ENCODE measurements around the gene IGSF21. TPM values are rescaled to one million over a fixed set of nuclear protein-coding genes. Genes with fewer than 3 reads are reported as not detected.

The IGSF21 gene
- total RNA-seq, 4 donors from 2014 or later = 1.2 to 19.1 (median 1.9) TPM; not detected in 1

DNA sequence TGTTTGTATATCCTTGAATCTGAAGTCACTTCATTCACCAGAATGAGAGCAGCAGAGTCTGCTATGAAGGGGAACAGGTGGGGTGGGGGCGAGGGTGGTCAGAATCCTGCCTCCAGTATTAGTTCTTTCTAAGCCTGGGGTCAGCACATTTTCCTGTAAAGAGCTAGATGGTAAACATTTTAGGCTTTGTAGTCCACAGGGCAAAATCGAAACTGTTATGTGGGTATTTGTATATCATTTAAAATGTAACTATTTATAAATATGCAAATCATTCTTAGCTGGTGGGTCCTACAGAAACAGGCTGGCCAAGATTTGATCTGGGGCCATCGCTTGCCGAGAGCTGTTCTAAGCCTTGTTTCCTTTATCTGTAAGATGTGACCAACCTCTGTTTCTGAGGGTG lies 96.0 kb downstream of the IGSF21 start:
- TF ChIP-seq, protein P1, sequence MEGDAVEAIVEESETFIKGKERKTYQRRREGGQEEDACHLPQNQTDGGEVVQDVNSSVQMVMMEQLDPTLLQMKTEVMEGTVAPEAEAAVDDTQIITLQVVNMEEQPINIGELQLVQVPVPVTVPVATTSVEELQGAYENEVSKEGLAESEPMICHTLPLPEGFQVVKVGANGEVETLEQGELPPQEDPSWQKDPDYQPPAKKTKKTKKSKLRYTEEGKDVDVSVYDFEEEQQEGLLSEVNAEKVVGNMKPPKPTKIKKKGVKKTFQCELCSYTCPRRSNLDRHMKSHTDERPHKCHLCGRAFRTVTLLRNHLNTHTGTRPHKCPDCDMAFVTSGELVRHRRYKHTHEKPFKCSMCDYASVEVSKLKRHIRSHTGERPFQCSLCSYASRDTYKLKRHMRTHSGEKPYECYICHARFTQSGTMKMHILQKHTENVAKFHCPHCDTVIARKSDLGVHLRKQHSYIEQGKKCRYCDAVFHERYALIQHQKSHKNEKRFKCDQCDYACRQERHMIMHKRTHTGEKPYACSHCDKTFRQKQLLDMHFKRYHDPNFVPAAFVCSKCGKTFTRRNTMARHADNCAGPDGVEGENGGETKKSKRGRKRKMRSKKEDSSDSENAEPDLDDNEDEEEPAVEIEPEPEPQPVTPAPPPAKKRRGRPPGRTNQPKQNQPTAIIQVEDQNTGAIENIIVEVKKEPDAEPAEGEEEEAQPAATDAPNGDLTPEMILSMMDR (IDR thresholded peaks at IDR 0.05) = no peak
- no peak for TF ChIP-seq POLR2A (IDR thresholded peaks at IDR 0.05)
- H3K9me3 ChIP-seq = no peaks in the 10 kb centered on the region
- DNase-seq = no peak
- intact Hi-C loops (cut with DNase I; ENCODE audit: low total_unique reads) = no loop called here
- H3K4me3 ChIP-seq = no peak overlapping the region
- no peaks in the 10 kb centered on the region for H3K36me3 ChIP-seq
- no peaks in the 10 kb centered on the region for H3K27me3 ChIP-seq
- no peak overlapping the region for H3K27ac ChIP-seq
- no peaks in the 10 kb centered on the region for H3K4me1 ChIP-seq

DNA sequence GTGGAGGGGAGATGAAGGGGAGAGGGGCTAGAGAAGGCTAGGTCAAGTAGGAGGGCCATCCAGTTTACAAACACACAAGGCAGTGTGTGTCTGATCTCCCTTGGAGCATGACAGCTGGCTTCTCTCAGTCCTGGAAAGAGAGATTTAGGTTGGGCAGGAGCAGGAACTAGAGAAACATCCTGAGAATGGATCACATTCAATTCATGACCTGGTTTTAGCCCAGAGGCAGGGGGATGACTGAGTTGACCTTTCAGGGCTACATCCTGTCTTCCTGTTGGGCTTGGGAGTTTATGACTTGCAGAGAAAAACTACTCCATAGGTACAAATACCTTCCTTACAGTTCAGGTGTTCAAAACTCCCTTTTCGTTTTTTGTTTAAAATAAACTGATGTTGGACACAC lies 97.0 kb downstream of the IGSF21 start:
- H3K27me3 ChIP-seq = no peaks in the 10 kb centered on the region
- no peaks in the 10 kb centered on the region for H3K36me3 ChIP-seq
- H3K4me3 ChIP-seq = no peak overlapping the region
- TF ChIP-seq, protein P1 (IDR thresholded peaks at IDR 0.05) = no peak
- TF ChIP-seq POLR2A (IDR thresholded peaks at IDR 0.05) = no peak
- no peak overlapping the region for H3K27ac ChIP-seq
- no peak for DNase-seq
- intact Hi-C loops (cut with DNase I; ENCODE audit: low total_unique reads) = no loop called here
- no peaks in the 10 kb centered on the region for H3K9me3 ChIP-seq
- H3K4me1 ChIP-seq = no peaks in the 10 kb centered on the region

DNA sequence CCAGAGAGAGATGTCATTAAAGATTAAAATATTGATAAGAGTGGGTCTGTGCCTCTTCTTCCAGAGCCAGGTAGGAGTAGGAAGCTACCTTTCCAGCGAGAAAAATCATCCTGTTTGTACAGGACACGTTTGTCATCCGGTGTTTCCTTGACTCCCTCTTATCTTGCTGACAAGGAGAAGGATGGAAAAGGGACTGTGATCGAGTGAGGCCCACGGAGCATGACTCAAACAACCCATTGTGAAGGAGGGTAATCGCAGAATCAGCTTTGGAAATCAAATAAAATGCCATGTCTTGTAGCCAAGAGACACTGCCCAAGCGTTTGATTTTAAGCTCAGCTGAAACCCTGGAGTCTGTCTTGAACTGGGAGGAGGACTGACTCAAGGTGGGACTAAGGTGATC lies 97.7 kb downstream of the IGSF21 start:
- Histone ChIP-seq H3K27me3 (no peaks in the 10 kb centered on the region), H3K36me3 (no peaks in the 10 kb centered on the region), H3K4me1 (no peaks in the 10 kb centered on the region), H3K9me3 (no peaks in the 10 kb centered on the region), H3K4me3 (no peak overlapping the region), H3K27ac (no peak overlapping the region)
- TF ChIP-seq, protein P1 (IDR thresholded peaks at IDR 0.05) = no peak
- intact Hi-C loops (cut with DNase I; ENCODE audit: low total_unique reads) = no loop called here
- DNase-seq = no peak

DNA sequence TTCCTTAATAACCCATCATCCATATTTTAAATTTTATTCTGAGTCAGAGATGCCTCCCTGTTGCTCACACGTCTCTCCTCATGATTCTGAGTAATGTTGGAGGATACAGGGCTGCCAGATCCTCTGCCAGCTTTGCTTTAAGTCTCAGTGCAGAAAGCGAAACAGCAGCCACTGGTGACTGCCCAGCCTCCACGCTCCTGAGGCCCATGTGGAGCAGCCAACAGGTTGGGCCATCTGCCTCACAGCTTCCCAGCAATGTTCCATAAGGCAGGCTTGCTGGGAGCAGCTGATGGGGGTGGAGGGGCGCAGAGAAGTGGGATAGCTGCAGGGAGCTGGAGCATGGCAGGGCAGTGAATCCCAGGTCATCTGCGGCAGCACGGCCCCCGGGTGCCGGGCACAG lies 104.2 kb downstream of the IGSF21 start:
- no peak overlapping the region for H3K4me3 ChIP-seq
- H3K27ac ChIP-seq = no peak overlapping the region
- intact Hi-C loops (cut with DNase I; ENCODE audit: low total_unique reads) = no loop called here
- H3K4me1 ChIP-seq = no peaks in the 10 kb centered on the region
- no peaks in the 10 kb centered on the region for H3K27me3 ChIP-seq
- DNase-seq = no peak
- H3K36me3 ChIP-seq = no peaks in the 10 kb centered on the region
- no peaks in the 10 kb centered on the region for H3K9me3 ChIP-seq
- TF ChIP-seq POLR2A (IDR thresholded peaks at IDR 0.05) = no peak
- TF ChIP-seq, protein P1 (IDR thresholded peaks at IDR 0.05) = no peak

DNA sequence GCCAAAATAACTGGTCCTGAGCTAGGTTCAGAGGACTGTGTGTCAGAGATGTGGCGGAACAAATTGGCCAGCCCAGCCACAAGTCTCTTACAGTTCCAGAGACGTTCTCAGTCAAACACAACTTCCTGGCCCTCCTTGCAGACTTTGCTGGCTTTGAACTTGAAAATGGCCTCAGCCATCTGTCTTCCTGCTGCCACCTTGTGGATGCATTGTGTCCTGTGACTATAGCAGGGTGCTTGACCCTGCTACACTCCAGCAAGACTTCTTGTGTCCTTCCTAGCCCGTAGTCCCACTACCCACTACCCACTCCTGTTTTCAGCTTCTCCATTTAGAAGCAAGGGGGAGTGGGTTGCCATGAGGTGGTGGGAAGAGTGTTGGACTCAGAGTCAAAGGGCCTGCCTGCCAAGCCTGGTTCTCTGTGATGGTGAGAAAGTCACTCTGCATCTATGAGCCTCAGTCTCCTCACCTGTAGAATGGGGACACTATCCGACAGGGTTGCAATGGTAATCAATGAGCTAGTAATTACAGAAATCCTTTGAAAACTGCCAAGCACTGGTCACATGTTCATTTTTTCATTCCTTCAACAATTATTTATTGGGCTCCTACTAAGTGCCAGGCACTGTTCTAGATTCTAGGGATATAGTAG lies 109.9 kb downstream of the IGSF21 start:
- H3K27me3 ChIP-seq = no peaks in the 10 kb centered on the region

More for the DNA sequence above, 109.9 kb downstream of the IGSF21 start:
- DNase-seq = no peak
- H3K4me1 ChIP-seq = no peaks in the 10 kb centered on the region
- no peak overlapping the region for H3K27ac ChIP-seq
- intact Hi-C loops (cut with DNase I; ENCODE audit: low total_unique reads) = no loop called here
- no peak for TF ChIP-seq POLR2A (IDR thresholded peaks at IDR 0.05)
- TF ChIP-seq, protein P1 (IDR thresholded peaks at IDR 0.05) = no peak
- H3K9me3 ChIP-seq = no peaks in the 10 kb centered on the region
- no peaks in the 10 kb centered on the region for H3K36me3 ChIP-seq
- no peak overlapping the region for H3K4me3 ChIP-seq
